ENCODE measurements around the gene OPN1MW3. TPM values are rescaled to one million over a fixed set of nuclear protein-coding genes. Genes with fewer than 3 reads are reported as not detected.
"Not testable (repeated sequence)": the region's sequence is repeated elsewhere in the genome, so short reads cannot be mapped to it uniquely, and the experiment has no call there.

Gene OPN1MW3
- total and polyA plus RNA-seq, 2 of the 4 experiments (the other 2 are of a cell fraction), result not detected

- dilution Hi-C loops (cut with HindIII; ENCODE audit: low sequenced_read_pairs, unreplicated experiment); H2BK5ac ChIP-seq (ENCODE audit: low read depth, low read length, poor library complexity, severe bottlenecking); H3K18ac ChIP-seq (ENCODE audit: low read depth, low read length); H4K8ac ChIP-seq (ENCODE audit: low read depth in 2 of 2, low read length in 2 of 2); H3K23ac ChIP-seq (ENCODE audit: low read depth, low read length); H3K9me3 ChIP-seq (ENCODE audit: control insufficient read depth, insufficient read depth, low read length); H3K27me3 ChIP-seq (ENCODE audit: control insufficient read depth, insufficient read depth, low read length); H2AK5ac ChIP-seq (ENCODE audit: low read depth, low read length); H4K91ac ChIP-seq (ENCODE audit: insufficient read depth, low read depth, low read length); H2BK15ac ChIP-seq (ENCODE audit: low read depth, low read length); H4K20me1 ChIP-seq (ENCODE audit: insufficient read depth, low read length); DNase-seq; ATAC-seq (ENCODE audit: low read depth); H2BK20ac ChIP-seq (ENCODE audit: low read depth, low read length); H3K14ac ChIP-seq (replicated peaks; ENCODE audit: low read depth, low read length); in situ Hi-C loops (cut with MboI; ENCODE audit: low sequenced_read_pairs); H3K9me1 ChIP-seq (ENCODE audit: insufficient read depth, low read length); H3K27ac ChIP-seq (ENCODE audit: insufficient read depth, low read length); H3K4me3 ChIP-seq (ENCODE audit: insufficient read depth, low read depth, low read length); H2AFZ ChIP-seq (replicated peaks; ENCODE audit: low read length, poor library complexity); H2AK9ac ChIP-seq (replicated peaks; ENCODE audit: low read depth, low read length, poor library complexity); POLR2A ChIA-PET (ENCODE audit: unreplicated experiment); H3K9ac ChIP-seq (ENCODE audit: low read depth, low read length); CTCF ChIA-PET; H3K4ac ChIP-seq (ENCODE audit: low read depth, low read length); BruUV-seq (replicated peaks); intact Hi-C loops (cut with micrococcal nuclease); H3K4me2 ChIP-seq (ENCODE audit: low read depth, low read length); H3K36me3 ChIP-seq (ENCODE audit: control insufficient read depth, insufficient read depth, low read length); H3K56ac ChIP-seq (ENCODE audit: extremely low read depth, insufficient read depth, low read length); H3K4me1 ChIP-seq (ENCODE audit: control insufficient read depth, insufficient read depth, low read length); H3K79me1 ChIP-seq (ENCODE audit: low read depth in 1 of 2, low read length in 2 of 2); H4K5ac ChIP-seq (ENCODE audit: low read depth, low read length); H2BK120ac ChIP-seq (ENCODE audit: low read depth, low read length): not testable (repeated sequence)
- no CpG with 5 or more reads among the region's 16 CpGs for WGBS, 2 experiments (ENCODE audit: extremely low coverage in 2 of 2, insufficient read length in 1 of 2)
Observed at GRCh38 chrX:154219456-154219855, 37.9 kb upstream of the OPN1MW3 start, which contains the start of gene OPN1MW2. TSS of gene OPN1MW2 (plus strand) at chrX:154219756. CDS start at chrX:154219816, 60 bp downstream.

DNA sequence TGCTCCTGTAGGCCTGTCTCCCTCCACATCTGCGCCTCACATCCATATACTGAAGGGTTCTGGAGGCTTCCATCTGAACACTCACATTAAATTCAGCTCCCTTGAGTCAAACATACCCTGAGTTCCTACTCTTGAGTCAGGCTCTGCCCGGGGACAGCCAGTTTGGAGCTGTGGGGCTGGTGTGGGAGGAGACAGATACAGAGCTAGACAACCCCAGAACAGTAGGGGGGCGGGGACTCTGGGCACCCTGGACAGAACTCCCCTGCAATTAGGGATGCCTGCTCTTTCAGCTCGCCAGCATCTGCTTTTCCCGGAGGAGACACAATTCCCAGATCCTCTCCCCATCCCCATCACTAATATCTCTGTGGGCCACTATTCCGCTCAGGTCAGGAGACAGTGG, 32.1 kb upstream of the OPN1MW3 start:
- CTCF ChIA-PET; H4K5ac ChIP-seq (ENCODE audit: low read depth, low read length); H3K18ac ChIP-seq (ENCODE audit: low read depth, low read length); POLR2A ChIA-PET (ENCODE audit: unreplicated experiment); H3K4ac ChIP-seq (ENCODE audit: low read depth, low read length); H3K14ac ChIP-seq (replicated peaks; ENCODE audit: low read depth, low read length); dilution Hi-C loops (cut with HindIII; ENCODE audit: low sequenced_read_pairs, unreplicated experiment); DNase-seq; H2AFZ ChIP-seq (replicated peaks; ENCODE audit: low read length, poor library complexity); H3K9ac ChIP-seq (ENCODE audit: low read depth, low read length); H4K8ac ChIP-seq (ENCODE audit: low read depth in 2 of 2, low read length in 2 of 2); H2BK20ac ChIP-seq (ENCODE audit: low read depth, low read length); H3K56ac ChIP-seq (ENCODE audit: extremely low read depth, insufficient read depth, low read length); H3K79me1 ChIP-seq (ENCODE audit: low read depth in 1 of 2, low read length in 2 of 2); H2AK9ac ChIP-seq (replicated peaks; ENCODE audit: low read depth, low read length, poor library complexity); H4K91ac ChIP-seq (ENCODE audit: insufficient read depth, low read depth, low read length); H3K23ac ChIP-seq (ENCODE audit: low read depth, low read length); H3K9me1 ChIP-seq (ENCODE audit: insufficient read depth, low read length); H3K27ac ChIP-seq (ENCODE audit: insufficient read depth, low read length); H3K4me3 ChIP-seq (ENCODE audit: insufficient read depth, low read depth, low read length); ATAC-seq (ENCODE audit: low read depth); H2BK15ac ChIP-seq (ENCODE audit: low read depth, low read length); H2BK120ac ChIP-seq (ENCODE audit: low read depth, low read length); H2BK5ac ChIP-seq (ENCODE audit: low read depth, low read length, poor library complexity, severe bottlenecking); H3K4me1 ChIP-seq (ENCODE audit: control insufficient read depth, insufficient read depth, low read length); H3K36me3 ChIP-seq (ENCODE audit: control insufficient read depth, insufficient read depth, low read length); BruUV-seq (replicated peaks); H2AK5ac ChIP-seq (ENCODE audit: low read depth, low read length); H4K20me1 ChIP-seq (ENCODE audit: insufficient read depth, low read length); in situ Hi-C loops (cut with MboI; ENCODE audit: low sequenced_read_pairs); H3K9me3 ChIP-seq (ENCODE audit: control insufficient read depth, insufficient read depth, low read length); intact Hi-C loops (cut with micrococcal nuclease); H3K4me2 ChIP-seq (ENCODE audit: low read depth, low read length); H3K27me3 ChIP-seq (ENCODE audit: control insufficient read depth, insufficient read depth, low read length): not testable (repeated sequence)
- no CpG with 5 or more reads among the region's 6 CpGs for WGBS, 2 experiments (ENCODE audit: extremely low coverage in 2 of 2, insufficient read length in 1 of 2)

Measured in IMR-90 (cell line).